Common myeloid progenitor, CD34-positive (primary cell): Measurements from ENCODE around the gene PACRG.
A peak's percentile ranks its signal among the peaks of the same experiment; 100 is the strongest.

Source experiments
- CTCF ChIA-PET: fragments of 350-600 bp; sonication (Branson Sonifier 250); formaldehyde crosslinking; loops from one replicate; lab custom pipeline; 2021; ENCODE audit warnings: antibody characterized with exemption; lab: Charles Lee
- POLR2A ChIA-PET: fragments of 350-600 bp; sonication (Branson Sonifier 250); formaldehyde crosslinking; loops from one replicate; lab custom pipeline; 2021; ENCODE audit warnings: antibody characterized with exemption; lab: Charles Lee
- DNase-seq, 3 donors: peaks; one replicate each; pipeline versions ENCODE4 v3.0.0 to v3.0.0-alpha.2; 2013
- H3K27ac ChIP-seq, 2 experiments: 1 replicate in 1 of 2; 2 replicates in 1 of 2; pipeline ENCODE4 v1.7.0; 2013; ENCODE audit warnings: inconsistent platforms in 2 of 2, low read length in 2 of 2, mild to moderate bottlenecking in 2 of 2, low read depth in 1 of 2, moderate library complexity in 1 of 2; ENCODE audit not compliant: severe bottlenecking in 2 of 2, insufficient read depth in 1 of 2, poor library complexity in 1 of 2
- H3K27me3 ChIP-seq, 5 experiments: replicated peaks in 2 of 5; 1 replicate in 3 of 5; 2 replicates in 2 of 5; pipeline versions ENCODE4 v1.6.1 to v1.7.0; 2013; ENCODE audit warnings: low read length in 4 of 5, mild to moderate bottlenecking in 2 of 5, moderate library complexity in 2 of 5, inconsistent platforms in 1 of 5; ENCODE audit not compliant: insufficient read depth in 5 of 5, control insufficient read depth in 4 of 5
- H3K36me3 ChIP-seq, 4 experiments: 1 replicate in 2 of 4; 2 replicates in 2 of 4; pipeline versions ENCODE4 v1.6.1 to v1.7.0; 2013; ENCODE audit warnings: low read length in 3 of 4, control low read depth in 1 of 4, mild to moderate bottlenecking in 1 of 4; ENCODE audit not compliant: control insufficient read depth in 4 of 4, insufficient read depth in 4 of 4
- H3K4me1 ChIP-seq, 4 experiments: 1 replicate in 3 of 4; 2 replicates in 1 of 4; pipeline versions ENCODE4 v1.6.1 to v1.7.1; 2013; ENCODE audit warnings: low read length in 3 of 4, mild to moderate bottlenecking in 3 of 4, control low read depth in 1 of 4, inconsistent platforms in 1 of 4, moderate library complexity in 1 of 4; ENCODE audit not compliant: control insufficient read depth in 4 of 4, insufficient read depth in 4 of 4; ENCODE audit errors: control extremely low read depth in 1 of 4
- H3K4me3 ChIP-seq, 7 experiments: 1 replicate in 4 of 7; 2 replicates in 3 of 7; pipeline versions ENCODE4 v1.5.1 to v1.7.0; 2013; ENCODE audit warnings: mild to moderate bottlenecking in 7 of 7, low read length in 6 of 7, moderate library complexity in 6 of 7, inconsistent platforms in 2 of 7, low read depth in 2 of 7, control low read depth in 1 of 7; ENCODE audit not compliant: insufficient read depth in 4 of 7, control insufficient read depth in 1 of 7; ENCODE audit errors: extremely low read depth in 1 of 7
- H3K9me3 ChIP-seq, 5 experiments: 1 replicate in 4 of 5; 2 replicates in 1 of 5; pipeline versions ENCODE4 v1.6.1 to v1.7.1; 2013; ENCODE audit warnings: low read length in 4 of 5, mild to moderate bottlenecking in 2 of 5, inconsistent platforms in 1 of 5, low read depth in 1 of 5, moderate library complexity in 1 of 5; ENCODE audit not compliant: control insufficient read depth in 4 of 5, insufficient read depth in 2 of 5; ENCODE audit errors: control extremely low read depth in 1 of 5
- WGBS: methylation state at CpG from one replicate; pipeline ENCODE4 v1.1.5; 2013; ENCODE audit not compliant: insufficient coverage; 5-methylcytosine and 5-hydroxymethylcytosine counted together

Gene PACRG

GRCh38 chr6:163113358-163113962 lies 385.7 kb downstream of the PACRG start:
- ChIA-PET POLR2A (no interaction called here), CTCF (no interaction called here)
- DNase-seq = no peak
- Histone ChIP-seq H3K27me3 (no peaks in the 10 kb centered on the region), H3K27ac (no peak overlapping the region), H3K9me3 (peaks cover 0 to 15% (median 3%) of the 10 kb centered on the region in 5 experiments), H3K4me1 (no peaks in the 10 kb centered on the region), H3K36me3 (no peaks in the 10 kb centered on the region), H3K4me3 (no peak overlapping the region)
- WGBS = no CpG with 5 or more reads among the region's 2 CpGs

GRCh38 chr6:163118941-163119340 lies 391.2 kb downstream of the PACRG start:
- Histone ChIP-seq H3K4me1 (peaks cover 0 to 3% (median 0%) of the 10 kb centered on the region in 4 experiments), H3K27ac (no peak overlapping the region), H3K9me3 (peaks cover 0 to 3% (median 0%) of the 10 kb centered on the region in 5 experiments), H3K27me3 (no peaks in the 10 kb centered on the region), H3K36me3 (no peaks in the 10 kb centered on the region), H3K4me3 (no peak overlapping the region)
- 98% methylated on average over 6 of the region's 6 CpGs for WGBS
- ChIA-PET POLR2A (no interaction called here), CTCF (no interaction called here)
- no peak for DNase-seq

GRCh38 chr6:163120223-163120622 lies 392.4 kb downstream of the PACRG start:
- 88% methylated on average over 3 of the region's 3 CpGs for WGBS

DNA sequence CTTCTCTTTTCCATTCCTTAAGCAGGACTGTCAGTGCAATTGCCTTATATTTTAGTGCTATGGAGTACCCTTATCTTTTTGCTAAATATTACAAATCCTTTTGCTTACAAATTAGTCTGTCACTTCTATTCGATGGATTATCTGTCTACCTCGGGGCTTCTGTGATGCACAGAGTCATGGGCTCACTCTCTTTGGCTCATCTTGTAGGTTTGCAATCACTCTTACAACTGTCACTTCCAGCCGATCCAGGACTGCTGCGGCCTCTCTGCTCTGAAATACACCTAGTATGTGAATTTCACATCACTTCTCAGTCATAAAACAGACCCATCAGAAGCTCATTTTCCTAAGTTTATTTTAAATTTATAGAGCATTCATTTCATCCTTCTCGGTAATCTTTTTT lies 393.5 kb downstream of the PACRG start:
- WGBS = 92% methylated on average over 5 of the region's 5 CpGs
- Histone ChIP-seq H3K36me3 (no peaks in the 10 kb centered on the region), H3K9me3 (no peaks in the 10 kb centered on the region), H3K4me3 (no peak overlapping the region), H3K4me1 (peaks cover 0 to 3% (median 0%) of the 10 kb centered on the region in 4 experiments), H3K27ac (no peak overlapping the region), H3K27me3 (no peaks in the 10 kb centered on the region)
- POLR2A ChIA-PET = interaction anchor here (0.7 kb wide), 1 partner anchor 18 kb away, joined by 3 read pairs; no protein-coding TSS in a partner anchor
- DNase-seq = no peak
- CTCF ChIA-PET = no interaction called here

More at GRCh38 chr6:163120223-163120622, 392.4 kb downstream of the PACRG start:
- H3K27ac ChIP-seq = no peak overlapping the region
- no peaks in the 10 kb centered on the region for H3K36me3 ChIP-seq
- CTCF ChIA-PET = no interaction called here
- H3K27me3 ChIP-seq = no peaks in the 10 kb centered on the region
- no peak for DNase-seq
- peaks cover 0 to 3% (median 0%) of the 10 kb centered on the region in 4 experiments for H3K4me1 ChIP-seq
- POLR2A ChIA-PET = no interaction called here
- H3K4me3 ChIP-seq = no peak overlapping the region
- no peaks in the 10 kb centered on the region for H3K9me3 ChIP-seq

DNA sequence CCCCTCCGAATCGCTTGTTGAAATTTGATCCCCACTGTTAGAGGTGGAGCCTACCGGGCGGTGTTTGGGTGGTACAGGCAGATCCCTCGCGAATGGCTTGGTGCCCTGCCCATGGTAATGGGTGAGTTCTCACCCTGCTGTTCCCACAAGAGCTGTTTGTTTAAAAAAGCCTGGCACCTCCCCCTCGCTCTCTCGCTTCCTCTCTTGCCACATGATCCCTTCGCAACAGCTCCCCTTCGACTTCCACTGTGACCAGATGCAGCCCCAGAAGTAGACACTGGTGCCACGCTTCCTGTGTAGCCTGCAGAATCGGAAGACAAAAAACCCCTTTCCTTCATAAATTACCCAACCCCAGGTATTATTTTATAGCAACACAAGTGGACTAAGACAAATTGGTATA lies 394.6 kb downstream of the PACRG start:
- H3K36me3 ChIP-seq = no peaks in the 10 kb centered on the region
- peaks cover 0 to 3% (median 0%) of the 10 kb centered on the region in 4 experiments for H3K4me1 ChIP-seq
- H3K4me3 ChIP-seq = no peak overlapping the region
- 91% methylated on average over 9 of the region's 12 CpGs for WGBS
- POLR2A ChIA-PET = no interaction called here
- no peak overlapping the region for H3K27ac ChIP-seq
- CTCF ChIA-PET = no interaction called here
- H3K27me3 ChIP-seq = no peaks in the 10 kb centered on the region
- H3K9me3 ChIP-seq = no peaks in the 10 kb centered on the region
- DNase-seq = peak in 1 of 3 donors; percentile 1

DNA sequence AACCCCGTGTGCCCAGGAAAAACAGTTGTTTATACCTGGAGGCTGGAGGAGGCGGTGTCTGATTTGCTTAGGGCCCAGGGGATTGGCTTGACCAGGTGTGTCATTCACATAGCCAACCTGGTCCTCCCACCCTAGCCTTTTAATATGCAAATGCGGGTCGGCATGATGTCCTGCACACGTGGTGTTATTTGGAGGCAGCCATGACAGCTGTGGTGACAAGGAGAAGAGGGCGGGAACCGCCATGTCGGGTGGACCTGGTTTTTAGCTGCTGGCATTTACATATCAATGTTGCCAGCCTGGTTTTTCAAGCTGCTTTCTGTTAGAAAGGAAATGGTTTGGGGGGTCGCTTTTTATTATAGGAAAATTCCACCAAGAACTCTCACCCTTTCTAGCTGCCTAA lies 395.3 kb downstream of the PACRG start:
- H3K27me3 ChIP-seq = no peaks in the 10 kb centered on the region
- H3K36me3 ChIP-seq = no peaks in the 10 kb centered on the region
- no peak for DNase-seq
- no peak overlapping the region for H3K4me3 ChIP-seq
- no peaks in the 10 kb centered on the region for H3K9me3 ChIP-seq
- POLR2A ChIA-PET = no interaction called here
- no peak overlapping the region for H3K27ac ChIP-seq
- CTCF ChIA-PET = no interaction called here
- H3K4me1 ChIP-seq = peaks cover 0 to 3% (median 0%) of the 10 kb centered on the region in 4 experiments
- WGBS = 86% methylated on average over 5 of the region's 9 CpGs

DNA sequence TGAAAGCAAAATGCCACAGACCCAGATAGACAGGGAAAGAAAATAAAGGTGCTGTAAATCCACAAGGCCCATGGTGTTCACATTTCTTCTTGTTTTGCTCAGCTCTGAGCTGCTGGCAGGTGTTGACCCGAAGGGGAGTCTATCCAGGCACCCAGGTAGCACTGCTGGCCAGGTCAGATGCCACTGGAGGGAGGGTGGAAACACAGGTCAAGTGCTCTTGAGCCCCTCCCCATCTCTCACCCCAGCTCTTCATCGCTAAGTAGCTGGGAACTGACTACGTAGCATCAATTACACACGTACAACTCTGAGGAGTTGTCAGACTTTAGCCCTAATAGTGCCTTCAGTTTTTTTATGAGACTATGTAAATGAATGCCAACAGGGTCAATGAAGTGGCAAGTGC lies 399.0 kb downstream of the PACRG start:
- CTCF ChIA-PET = no interaction called here
- POLR2A ChIA-PET = no interaction called here
- Histone ChIP-seq H3K4me3 (no peak overlapping the region), H3K4me1 (peaks cover 0 to 3% (median 0%) of the 10 kb centered on the region in 4 experiments), H3K9me3 (no peaks in the 10 kb centered on the region), H3K36me3 (no peaks in the 10 kb centered on the region), H3K27ac (no peak overlapping the region), H3K27me3 (no peaks in the 10 kb centered on the region)
- DNase-seq = no peak
- WGBS = 91% methylated on average over 4 of the region's 4 CpGs
